A673 (cell line): ENCODE measurements around the gene EIF2B5. TPM values are rescaled to one million over a fixed set of nuclear protein-coding genes. Genes with fewer than 3 reads are reported as not detected.

Experiments used
- BruUV-seq: library from RNA; stranded (reverse); fragments of 400-500 nt; replicated peaks from 2 replicates; lab custom pipeline; 2021; lab: Mats Ljungman, UMichigan
- CTCF ChIA-PET: fragments of 300-600 bp; sonication (Branson Sonifier 250); formaldehyde crosslinking; loops from one replicate; lab custom pipeline; 2022; ENCODE audit warnings: antibody characterized with exemption; lab: Charles Lee
- POLR2A ChIA-PET: fragments of 300-600 bp; sonication (Branson Sonifier 250); formaldehyde crosslinking; loops from one replicate; lab custom pipeline; 2022; ENCODE audit warnings: antibody characterized with exemption; ENCODE audit not compliant: low non-redundant PET; lab: Charles Lee
- DNase-seq: peaks from one replicate; pipeline ENCODE4 v3.0.0-alpha.2; 2015; ENCODE audit warnings: low spot score
- H3K27ac ChIP-seq: fragments of 200-600 bp; sonication (generic); 2 replicates; pipeline ENCODE4 v1.5.1; 2016; ENCODE audit warnings: mixed run types, low read depth, mild to moderate bottlenecking, mixed read lengths, antibody characterized with exemption, low read length; ENCODE audit not compliant: poor library complexity, severe bottlenecking
- H3K27me3 ChIP-seq: fragments of 200-600 bp; sonication (generic); replicated peaks from 2 replicates; pipeline ENCODE4 v1.6.1; 2017; ENCODE audit warnings: mixed run types, low read depth, mild to moderate bottlenecking, mixed read lengths, antibody characterized with exemption, low read length; ENCODE audit not compliant: insufficient read depth, poor library complexity
- H3K36me3 ChIP-seq: fragments of 200-600 bp; sonication (generic); 2 replicates; pipeline ENCODE4 v1.6.1; 2016; ENCODE audit warnings: mixed run types, mild to moderate bottlenecking, mixed read lengths, antibody characterized with exemption, low read length; ENCODE audit not compliant: insufficient read depth, poor library complexity, severe bottlenecking
- H3K4me1 ChIP-seq: fragments of 200-600 bp; sonication (generic); 2 replicates; pipeline ENCODE4 v1.6.1; 2017; ENCODE audit warnings: mixed run types, mild to moderate bottlenecking, mixed read lengths, antibody characterized with exemption, low read length; ENCODE audit not compliant: insufficient read depth, poor library complexity, severe bottlenecking
- H3K4me3 ChIP-seq: fragments of 200-600 bp; sonication (generic); 2 replicates; pipeline ENCODE4 v1.5.1; 2016; ENCODE audit warnings: low read depth, mixed run types, mild to moderate bottlenecking, mixed read lengths, low read length; ENCODE audit not compliant: poor library complexity, severe bottlenecking
- H3K9me3 ChIP-seq: fragments of 200-600 bp; sonication (generic); 2 replicates; pipeline ENCODE4 v1.6.1; 2016; ENCODE audit warnings: mixed run types, low read depth, mild to moderate bottlenecking, mixed read lengths, antibody characterized with exemption, low read length; ENCODE audit not compliant: poor library complexity, severe bottlenecking
- EZH2 ChIP-seq: fragments of 200-600 bp; sonication (generic); IDR thresholded peaks from 2 replicates; pipeline ENCODE4 v1.6.1; 2017; ENCODE audit warnings: borderline replicate concordance, low read depth, mild to moderate bottlenecking, mixed read lengths, antibody characterized with exemption, low read length; ENCODE audit not compliant: poor library complexity, severe bottlenecking
- intact Hi-C: fragments of 100-400 bp; cut with micrococcal nuclease; formaldehyde crosslinking; loops from one replicate; pipeline ENCODE4 v1.10.0; 2022; ENCODE audit not compliant: unreplicated experiment
- total RNA-seq: library from RNA; stranded (reverse); gene quantifications from 2 replicates; pipeline ENCODE4 v1.2.3, GENCODE V29; 2021
- TF ChIP-seq, protein P1 (sequence below): fragments of 300-800, 200-600 bp; sonication (generic); conservative IDR thresholded peaks from 2 replicates; pipeline ENCODE4 v1.5.1; 2017; ENCODE audit warnings: low read depth, mild to moderate bottlenecking, antibody characterized with exemption, low read length, moderate library complexity, mixed read lengths

The EIF2B5 gene
- total RNA-seq, 1 experiment from 2014 or later: 64.2 TPM

DNA sequence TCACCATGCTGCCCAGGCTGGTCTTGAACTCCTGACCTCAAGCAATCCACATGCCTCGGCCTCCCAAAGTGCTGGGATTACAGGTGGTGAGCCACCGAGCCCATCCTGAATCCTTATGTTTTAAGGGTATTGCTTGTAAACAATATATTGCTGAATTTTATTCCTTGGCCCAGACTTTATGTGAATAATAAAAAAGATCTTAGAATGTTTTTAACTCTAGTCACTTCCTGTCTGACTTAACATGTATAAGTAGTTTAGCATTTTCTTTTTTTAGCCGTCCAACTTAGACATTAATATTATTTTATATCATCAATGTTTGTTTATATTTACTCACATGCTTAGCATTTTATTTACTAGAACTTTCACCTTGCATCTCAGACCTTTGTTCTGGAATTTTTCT lies 9.2 kb upstream of the EIF2B5 start:
- intact Hi-C loops: no loop called here
- TF ChIP-seq, protein P1, sequence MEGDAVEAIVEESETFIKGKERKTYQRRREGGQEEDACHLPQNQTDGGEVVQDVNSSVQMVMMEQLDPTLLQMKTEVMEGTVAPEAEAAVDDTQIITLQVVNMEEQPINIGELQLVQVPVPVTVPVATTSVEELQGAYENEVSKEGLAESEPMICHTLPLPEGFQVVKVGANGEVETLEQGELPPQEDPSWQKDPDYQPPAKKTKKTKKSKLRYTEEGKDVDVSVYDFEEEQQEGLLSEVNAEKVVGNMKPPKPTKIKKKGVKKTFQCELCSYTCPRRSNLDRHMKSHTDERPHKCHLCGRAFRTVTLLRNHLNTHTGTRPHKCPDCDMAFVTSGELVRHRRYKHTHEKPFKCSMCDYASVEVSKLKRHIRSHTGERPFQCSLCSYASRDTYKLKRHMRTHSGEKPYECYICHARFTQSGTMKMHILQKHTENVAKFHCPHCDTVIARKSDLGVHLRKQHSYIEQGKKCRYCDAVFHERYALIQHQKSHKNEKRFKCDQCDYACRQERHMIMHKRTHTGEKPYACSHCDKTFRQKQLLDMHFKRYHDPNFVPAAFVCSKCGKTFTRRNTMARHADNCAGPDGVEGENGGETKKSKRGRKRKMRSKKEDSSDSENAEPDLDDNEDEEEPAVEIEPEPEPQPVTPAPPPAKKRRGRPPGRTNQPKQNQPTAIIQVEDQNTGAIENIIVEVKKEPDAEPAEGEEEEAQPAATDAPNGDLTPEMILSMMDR: no peak
- no peak for TF ChIP-seq EZH2
- ChIA-PET POLR2A (no interaction called here), CTCF (no interaction called here)
- Histone ChIP-seq H3K4me1 (no peaks in the 10 kb centered on the region), H3K27ac (no peak overlapping the region), H3K36me3 (no peaks in the 10 kb centered on the region), H3K9me3 (no peaks in the 10 kb centered on the region), H3K4me3 (no peak overlapping the region), H3K27me3 (no peaks in the 10 kb centered on the region)
- no TSS peak for BruUV-seq
- no peak for DNase-seq

DNA sequence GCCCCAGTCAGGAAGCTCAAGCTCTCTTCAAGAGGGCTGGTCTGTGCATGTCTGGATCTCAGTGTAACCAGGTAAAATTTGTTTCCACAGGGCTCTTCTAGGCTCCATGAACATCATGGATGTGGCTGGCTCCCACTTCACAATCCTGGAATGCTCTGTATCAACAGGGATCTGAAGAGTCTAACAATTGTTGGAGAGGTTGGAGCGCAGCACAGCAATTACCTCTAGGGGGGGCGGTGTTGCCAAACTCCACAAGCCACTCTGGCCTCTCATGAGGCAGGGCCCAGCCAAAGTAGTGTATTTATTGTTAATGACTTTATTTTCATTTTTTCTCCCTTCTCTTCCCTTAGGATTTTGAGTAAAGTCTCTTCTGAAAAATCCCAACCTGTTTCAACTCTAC lies 6.1 kb upstream of the EIF2B5 start:
- CTCF ChIA-PET: no interaction called here

DNA sequence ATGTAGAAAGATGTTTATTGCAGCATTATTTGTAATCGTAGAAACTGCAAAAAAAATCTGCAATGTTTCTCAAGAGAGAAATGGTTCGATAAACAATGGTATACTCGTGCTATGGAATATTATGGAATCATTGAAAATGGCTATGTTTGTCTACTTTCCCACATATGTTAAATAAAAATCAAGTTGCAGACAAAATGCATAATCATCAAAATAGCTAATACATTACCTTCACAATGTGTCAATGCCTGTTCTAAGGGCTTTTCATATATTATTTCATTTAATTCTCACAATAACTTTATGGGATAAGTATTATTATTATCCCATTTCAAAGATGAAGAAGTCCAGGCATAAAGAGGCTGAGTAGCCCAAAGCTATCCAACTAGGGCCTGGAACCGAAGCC lies 2.2 kb upstream of the EIF2B5 start:
- BruUV-seq: no TSS peak
- Histone ChIP-seq H3K27me3 (no peaks in the 10 kb centered on the region), H3K9me3 (no peaks in the 10 kb centered on the region), H3K4me3 (no peak overlapping the region), H3K27ac (no peak overlapping the region), H3K4me1 (peaks cover 9% of the 10 kb centered on the region), H3K36me3 (no peaks in the 10 kb centered on the region)
- TF ChIP-seq, protein P1: no peak
- no peak for TF ChIP-seq EZH2
- no peak for DNase-seq
- ChIA-PET CTCF (no interaction called here), POLR2A (no interaction called here)
- intact Hi-C loops: loop anchor here (5.0 kb wide), 1 partner anchor 114 kb away; the partner anchor contains the start of genes ALG3 and EEF1AKMT4

More for the DNA sequence above, 6.1 kb upstream of the EIF2B5 start:
- POLR2A ChIA-PET: interaction anchor here (0.5 to 0.7 kb wide), 2 partner anchors 44 to 453 kb away, joined by 3 read pairs; no protein-coding TSS in a partner anchor
- H3K4me3 ChIP-seq: no peak overlapping the region
- peak; percentile 55 for DNase-seq
- H3K27me3 ChIP-seq: no peaks in the 10 kb centered on the region
- no peak for TF ChIP-seq EZH2
- TF ChIP-seq, protein P1: peak; percentile 49
- intact Hi-C loops: no loop called here
- no peak overlapping the region for H3K27ac ChIP-seq
- no TSS peak for BruUV-seq
- H3K4me1 ChIP-seq: no peaks in the 10 kb centered on the region
- H3K9me3 ChIP-seq: no peaks in the 10 kb centered on the region
- H3K36me3 ChIP-seq: no peaks in the 10 kb centered on the region
